Measurements from ENCODE around the gene ZBTB44. TPM values are rescaled to one million over a fixed set of nuclear protein-coding genes. Genes with fewer than 3 reads are reported as not detected.

ZBTB44 gene
- total RNA-seq, 1 donor from 2014 or later = 32.5 TPM

DNA sequence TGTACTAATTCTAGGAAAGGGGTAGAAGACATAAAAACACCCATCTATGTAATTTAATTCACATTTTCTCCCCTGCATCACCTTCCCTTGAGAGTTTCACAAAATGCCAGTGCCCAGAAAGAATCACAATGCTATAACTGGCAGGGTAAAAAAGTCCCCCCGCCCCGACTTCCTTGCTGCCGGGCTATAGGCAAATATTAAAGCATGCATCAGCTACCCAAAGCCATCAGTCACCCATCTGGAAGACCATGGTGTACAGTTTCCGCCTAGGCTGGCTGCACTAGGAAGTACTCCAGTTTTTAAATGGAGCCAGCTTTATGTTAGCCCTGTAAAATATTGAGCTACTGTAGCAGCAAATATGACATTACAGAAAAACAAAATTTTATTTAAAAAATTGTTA lies 87.3 kb downstream of the ZBTB44 start:
- Mint-ChIP-seq H3K4me1 (ENCODE audit: unreplicated experiment) (no peaks in the 10 kb centered on the region), H3K9me3 (ENCODE audit: unreplicated experiment) (no peaks in the 10 kb centered on the region), H3K4me3 (ENCODE audit: unreplicated experiment) (no peak overlapping the region), H3K27ac (ENCODE audit: unreplicated experiment) (no peak overlapping the region), H3K36me3 (ENCODE audit: unreplicated experiment) (peaks cover 19% of the 10 kb centered on the region), H3K27me3 (ENCODE audit: unreplicated experiment) (no peaks in the 10 kb centered on the region)
- no peak for DNase-seq (ENCODE audit: extremely low spot score, unreplicated experiment)
- TF ChIP-seq, protein P1, sequence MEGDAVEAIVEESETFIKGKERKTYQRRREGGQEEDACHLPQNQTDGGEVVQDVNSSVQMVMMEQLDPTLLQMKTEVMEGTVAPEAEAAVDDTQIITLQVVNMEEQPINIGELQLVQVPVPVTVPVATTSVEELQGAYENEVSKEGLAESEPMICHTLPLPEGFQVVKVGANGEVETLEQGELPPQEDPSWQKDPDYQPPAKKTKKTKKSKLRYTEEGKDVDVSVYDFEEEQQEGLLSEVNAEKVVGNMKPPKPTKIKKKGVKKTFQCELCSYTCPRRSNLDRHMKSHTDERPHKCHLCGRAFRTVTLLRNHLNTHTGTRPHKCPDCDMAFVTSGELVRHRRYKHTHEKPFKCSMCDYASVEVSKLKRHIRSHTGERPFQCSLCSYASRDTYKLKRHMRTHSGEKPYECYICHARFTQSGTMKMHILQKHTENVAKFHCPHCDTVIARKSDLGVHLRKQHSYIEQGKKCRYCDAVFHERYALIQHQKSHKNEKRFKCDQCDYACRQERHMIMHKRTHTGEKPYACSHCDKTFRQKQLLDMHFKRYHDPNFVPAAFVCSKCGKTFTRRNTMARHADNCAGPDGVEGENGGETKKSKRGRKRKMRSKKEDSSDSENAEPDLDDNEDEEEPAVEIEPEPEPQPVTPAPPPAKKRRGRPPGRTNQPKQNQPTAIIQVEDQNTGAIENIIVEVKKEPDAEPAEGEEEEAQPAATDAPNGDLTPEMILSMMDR (IDR thresholded peaks at IDR 0.05) = no peak

DNA sequence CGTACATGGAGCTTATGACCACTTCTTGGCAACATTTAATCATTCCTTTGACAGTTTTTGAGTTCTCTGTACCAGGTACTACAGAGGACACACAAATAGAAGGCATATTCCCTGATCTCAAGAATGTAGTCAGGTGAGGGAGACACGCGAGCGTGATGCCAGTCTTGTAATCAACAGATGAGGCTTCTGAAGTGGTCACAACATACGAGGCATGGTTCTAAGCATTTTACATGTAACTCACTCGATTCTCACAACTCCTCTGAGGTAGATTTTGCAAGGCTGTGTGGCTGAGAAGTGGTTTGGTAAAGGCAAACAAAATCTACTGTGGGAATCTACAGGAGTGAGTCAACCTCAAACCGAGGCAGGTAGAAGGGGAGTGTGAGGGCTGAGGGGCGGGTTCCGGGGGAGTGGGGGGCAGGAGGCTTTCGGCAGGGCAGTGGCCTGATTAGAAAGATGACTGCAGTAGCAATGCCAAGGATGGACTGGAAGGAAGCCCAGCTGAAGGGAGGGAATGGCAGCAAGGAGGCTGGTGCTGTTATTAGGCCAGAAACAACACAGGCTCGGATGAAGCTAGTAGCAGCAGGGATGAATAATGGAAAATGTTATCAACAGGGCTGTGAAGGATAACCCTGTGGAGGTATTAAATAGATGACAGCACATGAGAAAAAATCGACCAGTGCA lies 91.3 kb downstream of the ZBTB44 start:
- H3K36me3 Mint-ChIP-seq (ENCODE audit: unreplicated experiment) = peaks cover 9% of the 10 kb centered on the region
- no peaks in the 10 kb centered on the region for H3K4me1 Mint-ChIP-seq (ENCODE audit: unreplicated experiment)
- TF ChIP-seq, protein P1 (IDR thresholded peaks at IDR 0.05) = no peak
- no peaks in the 10 kb centered on the region for H3K9me3 Mint-ChIP-seq (ENCODE audit: unreplicated experiment)
- H3K4me3 Mint-ChIP-seq (ENCODE audit: unreplicated experiment) = no peak overlapping the region
- no peaks in the 10 kb centered on the region for H3K27me3 Mint-ChIP-seq (ENCODE audit: unreplicated experiment)
- H3K27ac Mint-ChIP-seq (ENCODE audit: unreplicated experiment) = no peak overlapping the region
- no peak for DNase-seq (ENCODE audit: extremely low spot score, unreplicated experiment)

DNA sequence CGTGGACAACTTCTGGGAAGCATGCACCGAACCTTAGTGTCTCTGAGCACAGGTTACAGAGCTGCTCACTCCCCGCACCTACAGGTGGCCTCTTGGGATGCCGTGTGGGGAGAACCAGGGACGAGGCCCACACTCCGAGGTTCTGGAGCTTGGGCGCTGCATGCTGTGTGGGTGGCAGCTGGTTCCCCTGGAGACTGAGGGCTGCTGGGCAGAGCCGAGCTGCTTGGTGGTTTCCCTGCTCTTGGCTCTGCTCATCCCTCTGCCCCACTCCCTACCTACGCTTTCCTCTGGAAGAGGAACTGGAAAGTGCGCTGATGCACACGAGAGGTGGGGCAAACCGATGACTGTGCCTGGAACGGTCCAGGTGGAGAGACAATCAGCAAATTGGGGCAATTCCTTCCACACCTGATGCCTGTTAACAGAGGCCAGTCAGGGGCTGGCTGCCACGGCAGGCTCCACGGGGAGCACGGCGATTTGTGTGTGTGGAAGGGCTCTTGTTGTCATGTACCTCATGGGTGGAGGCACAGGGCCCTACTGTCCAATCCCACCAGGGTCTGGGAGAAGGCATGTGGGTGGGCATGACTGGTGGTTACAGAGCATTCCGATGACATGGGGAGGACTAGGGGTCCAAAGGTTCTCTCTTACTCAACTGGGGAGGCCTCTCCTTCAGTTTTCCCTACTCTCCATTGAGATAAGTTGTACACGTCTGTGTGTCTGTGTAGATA lies 94.2 kb downstream of the ZBTB44 start:
- H3K27ac Mint-ChIP-seq (ENCODE audit: unreplicated experiment) = no peak overlapping the region
- peaks cover 9% of the 10 kb centered on the region for H3K27me3 Mint-ChIP-seq (ENCODE audit: unreplicated experiment)
- H3K36me3 Mint-ChIP-seq (ENCODE audit: unreplicated experiment) = peaks cover 9% of the 10 kb centered on the region
- H3K9me3 Mint-ChIP-seq (ENCODE audit: unreplicated experiment) = no peaks in the 10 kb centered on the region
- TF ChIP-seq, protein P1 (IDR thresholded peaks at IDR 0.05) = no peak
- peaks cover 6% of the 10 kb centered on the region for H3K4me1 Mint-ChIP-seq (ENCODE audit: unreplicated experiment)
- no peak overlapping the region for H3K4me3 Mint-ChIP-seq (ENCODE audit: unreplicated experiment)
- DNase-seq (ENCODE audit: extremely low spot score, unreplicated experiment) = peak; percentile 54

DNA sequence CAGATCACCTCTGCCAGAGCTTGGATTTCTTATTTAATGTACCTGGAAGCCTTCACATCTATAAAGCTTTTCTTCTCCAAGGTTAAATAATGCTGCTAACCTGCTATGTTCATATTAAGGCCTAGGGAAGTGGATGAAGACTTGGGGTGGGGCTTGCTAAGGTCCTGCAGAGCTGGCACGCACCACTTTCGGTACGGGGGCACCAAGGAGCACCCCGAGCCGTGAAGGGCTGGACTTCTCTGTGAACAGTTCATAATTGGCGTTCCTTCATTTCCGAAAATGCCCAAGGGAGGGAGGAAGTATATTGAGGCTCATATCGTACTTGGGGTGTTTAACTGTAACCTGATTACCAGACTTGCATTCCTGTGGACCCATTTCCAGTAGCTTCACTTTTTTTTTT lies 95.6 kb downstream of the ZBTB44 start:
- H3K36me3 Mint-ChIP-seq (ENCODE audit: unreplicated experiment) = peaks cover 2% of the 10 kb centered on the region
- DNase-seq (ENCODE audit: extremely low spot score, unreplicated experiment) = peak; percentile 44
- no peaks in the 10 kb centered on the region for H3K9me3 Mint-ChIP-seq (ENCODE audit: unreplicated experiment)
- no peak overlapping the region for H3K27ac Mint-ChIP-seq (ENCODE audit: unreplicated experiment)
- peaks cover 14% of the 10 kb centered on the region for H3K27me3 Mint-ChIP-seq (ENCODE audit: unreplicated experiment)
- H3K4me1 Mint-ChIP-seq (ENCODE audit: unreplicated experiment) = peaks cover 6% of the 10 kb centered on the region
- no peak overlapping the region for H3K4me3 Mint-ChIP-seq (ENCODE audit: unreplicated experiment)
- TF ChIP-seq, protein P1 (IDR thresholded peaks at IDR 0.05) = no peak

DNA sequence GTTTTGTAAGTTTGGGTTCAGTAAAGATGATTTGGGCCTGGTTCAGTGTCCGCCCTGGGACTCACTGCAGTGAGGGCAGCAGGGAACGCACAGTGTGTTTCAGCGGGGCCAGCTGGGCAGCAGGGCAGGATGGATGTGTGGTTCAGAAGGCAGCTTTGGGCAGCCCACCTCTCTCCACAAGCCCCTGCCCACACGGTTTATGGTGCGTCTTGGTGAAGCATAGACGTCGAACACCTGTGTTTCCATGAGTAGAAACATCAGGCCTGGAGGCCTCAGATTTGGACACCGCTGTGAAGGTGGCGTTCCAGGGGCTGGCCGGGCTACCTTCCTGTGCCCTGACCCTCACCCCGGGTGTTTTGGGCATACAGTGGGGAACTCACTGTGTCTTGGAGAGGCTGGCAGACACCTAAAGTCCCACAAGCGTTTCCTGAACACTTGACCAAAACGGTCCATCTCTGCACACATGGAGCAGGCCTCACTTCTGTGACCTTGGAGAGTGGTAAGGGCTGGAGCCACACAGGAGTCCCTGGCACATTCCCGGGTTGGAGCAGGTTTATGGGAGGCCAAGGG lies 96.1 kb downstream of the ZBTB44 start:
- Mint-ChIP-seq H3K36me3 (ENCODE audit: unreplicated experiment) (no peaks in the 10 kb centered on the region), H3K27ac (ENCODE audit: unreplicated experiment) (no peak overlapping the region), H3K9me3 (ENCODE audit: unreplicated experiment) (no peaks in the 10 kb centered on the region), H3K4me3 (ENCODE audit: unreplicated experiment) (no peak overlapping the region), H3K27me3 (ENCODE audit: unreplicated experiment) (peaks cover 14% of the 10 kb centered on the region), H3K4me1 (ENCODE audit: unreplicated experiment) (peaks cover 6% of the 10 kb centered on the region)
- TF ChIP-seq, protein P1 (IDR thresholded peaks at IDR 0.05) = no peak
- DNase-seq (ENCODE audit: extremely low spot score, unreplicated experiment) = peak; percentile 63

Measured in osteocyte (in vitro differentiated cells).